Measurements from ENCODE around the gene CCDC197.

DNA sequence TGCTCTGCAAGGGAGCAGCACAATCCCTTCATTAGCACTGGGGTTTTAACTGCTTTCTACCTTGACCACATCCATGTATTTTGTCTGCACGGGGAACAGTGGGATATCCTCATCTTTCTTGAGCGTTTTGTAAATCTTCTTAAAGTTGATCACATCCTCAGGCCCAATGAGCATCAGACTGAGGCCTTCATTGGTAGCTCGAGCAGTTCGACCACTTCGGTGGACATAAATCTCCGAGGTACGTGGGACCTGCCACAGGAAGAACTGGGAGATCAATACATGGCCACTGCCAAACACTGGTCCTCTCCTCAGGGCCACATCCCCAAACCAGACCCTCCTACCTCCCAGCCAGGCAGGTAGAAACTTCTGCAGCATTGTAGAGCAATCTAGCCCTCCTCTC, 57.8 kb downstream of the CCDC197 start:
- TF ChIP-seq, protein P1, sequence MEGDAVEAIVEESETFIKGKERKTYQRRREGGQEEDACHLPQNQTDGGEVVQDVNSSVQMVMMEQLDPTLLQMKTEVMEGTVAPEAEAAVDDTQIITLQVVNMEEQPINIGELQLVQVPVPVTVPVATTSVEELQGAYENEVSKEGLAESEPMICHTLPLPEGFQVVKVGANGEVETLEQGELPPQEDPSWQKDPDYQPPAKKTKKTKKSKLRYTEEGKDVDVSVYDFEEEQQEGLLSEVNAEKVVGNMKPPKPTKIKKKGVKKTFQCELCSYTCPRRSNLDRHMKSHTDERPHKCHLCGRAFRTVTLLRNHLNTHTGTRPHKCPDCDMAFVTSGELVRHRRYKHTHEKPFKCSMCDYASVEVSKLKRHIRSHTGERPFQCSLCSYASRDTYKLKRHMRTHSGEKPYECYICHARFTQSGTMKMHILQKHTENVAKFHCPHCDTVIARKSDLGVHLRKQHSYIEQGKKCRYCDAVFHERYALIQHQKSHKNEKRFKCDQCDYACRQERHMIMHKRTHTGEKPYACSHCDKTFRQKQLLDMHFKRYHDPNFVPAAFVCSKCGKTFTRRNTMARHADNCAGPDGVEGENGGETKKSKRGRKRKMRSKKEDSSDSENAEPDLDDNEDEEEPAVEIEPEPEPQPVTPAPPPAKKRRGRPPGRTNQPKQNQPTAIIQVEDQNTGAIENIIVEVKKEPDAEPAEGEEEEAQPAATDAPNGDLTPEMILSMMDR (IDR thresholded peaks at IDR 0.05; ENCODE audit: low read length), result no peak
- no peak for TF ChIP-seq EZH2 (IDR thresholded peaks at IDR 0.05; ENCODE audit: borderline replicate concordance, low read length)

All from OCI-LY1 (cell line).